Right lobe of liver (tissue), 4 donors: Measurements from ENCODE around the gene OR6B1.

Source experiments
- POLR2A ChIP-seq: fragments of 450-650 bp; IDR thresholded peaks from one replicate; pipeline ENCODE4 v1.6.1; 2017; ENCODE audit warnings: antibody characterized with exemption, mild to moderate bottlenecking
- TF ChIP-seq, protein P1 (sequence below), 4 donors: fragments of 200-600 bp in 3 of 4; fragments of 450-650 bp in 1 of 4; IDR thresholded peaks; one replicate each; pipeline versions ENCODE4 v1.5.1 to v1.8.0; 2016 to 2022; ENCODE audit warnings: antibody characterized with exemption in 4 of 4, mild to moderate bottlenecking in 2 of 4
- donor health status: DM: no; HTN: no; CAD: no.
- donor health status: DM: no; HTN: no; CAD: no.
- donor health status: DM: no; HTN: yes; CAD: no.

DNA sequence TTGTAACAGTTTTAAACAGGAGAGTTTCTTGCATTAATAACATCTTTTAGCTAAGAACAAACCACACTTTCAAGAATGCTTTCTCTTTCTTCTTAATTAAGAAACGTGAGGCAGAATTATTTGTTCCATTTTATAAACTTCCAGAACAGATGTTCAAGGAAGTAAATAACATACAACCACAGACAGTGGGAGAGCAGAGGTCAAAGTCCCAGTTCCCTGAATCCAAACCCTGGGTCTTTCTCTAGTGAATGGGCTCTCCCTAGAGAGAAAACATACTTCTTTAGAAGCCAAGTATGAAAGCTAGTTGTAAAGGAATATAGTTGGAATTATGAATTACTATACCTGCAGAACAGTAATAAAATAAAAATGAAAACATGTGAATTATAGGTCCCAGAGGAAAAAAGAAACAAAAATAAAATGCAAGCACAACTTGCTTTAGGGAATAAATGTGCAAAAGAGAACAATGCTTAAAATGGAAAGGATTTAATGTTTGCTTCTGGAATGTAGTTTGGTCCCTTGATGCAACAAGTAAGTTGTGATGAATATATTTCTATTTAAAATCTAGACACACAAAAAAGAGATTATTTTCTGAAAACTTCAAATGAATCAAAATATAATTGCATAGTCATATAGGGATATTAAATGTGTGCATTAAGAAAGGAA is 6.0 kb downstream of the OR6B1 start:
- TF ChIP-seq, protein P1, sequence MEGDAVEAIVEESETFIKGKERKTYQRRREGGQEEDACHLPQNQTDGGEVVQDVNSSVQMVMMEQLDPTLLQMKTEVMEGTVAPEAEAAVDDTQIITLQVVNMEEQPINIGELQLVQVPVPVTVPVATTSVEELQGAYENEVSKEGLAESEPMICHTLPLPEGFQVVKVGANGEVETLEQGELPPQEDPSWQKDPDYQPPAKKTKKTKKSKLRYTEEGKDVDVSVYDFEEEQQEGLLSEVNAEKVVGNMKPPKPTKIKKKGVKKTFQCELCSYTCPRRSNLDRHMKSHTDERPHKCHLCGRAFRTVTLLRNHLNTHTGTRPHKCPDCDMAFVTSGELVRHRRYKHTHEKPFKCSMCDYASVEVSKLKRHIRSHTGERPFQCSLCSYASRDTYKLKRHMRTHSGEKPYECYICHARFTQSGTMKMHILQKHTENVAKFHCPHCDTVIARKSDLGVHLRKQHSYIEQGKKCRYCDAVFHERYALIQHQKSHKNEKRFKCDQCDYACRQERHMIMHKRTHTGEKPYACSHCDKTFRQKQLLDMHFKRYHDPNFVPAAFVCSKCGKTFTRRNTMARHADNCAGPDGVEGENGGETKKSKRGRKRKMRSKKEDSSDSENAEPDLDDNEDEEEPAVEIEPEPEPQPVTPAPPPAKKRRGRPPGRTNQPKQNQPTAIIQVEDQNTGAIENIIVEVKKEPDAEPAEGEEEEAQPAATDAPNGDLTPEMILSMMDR (IDR thresholded peaks at IDR 0.05), result no peak
- no peak for TF ChIP-seq POLR2A
